GM18499 (cell line): ENCODE data around the gene IMMP1L.

ENCODE experiments used
- ATAC-seq: cut with Tn5 transposase; IDR thresholded peaks from one replicate; pipeline ENCODE4 v1.9.1; 2021; ENCODE audit warnings: moderate number of reproducible peaks; ENCODE audit not compliant: insufficient read depth, unreplicated experiment

IMMP1L gene

GRCh38 chr11:31477528-31478222, 31.7 kb downstream of the IMMP1L start:
- ATAC-seq, result no peak

- no peak for ATAC-seq
These were observed 35.3 kb downstream of the IMMP1L start for GRCh38 chr11:31474083-31474482.

DNA sequence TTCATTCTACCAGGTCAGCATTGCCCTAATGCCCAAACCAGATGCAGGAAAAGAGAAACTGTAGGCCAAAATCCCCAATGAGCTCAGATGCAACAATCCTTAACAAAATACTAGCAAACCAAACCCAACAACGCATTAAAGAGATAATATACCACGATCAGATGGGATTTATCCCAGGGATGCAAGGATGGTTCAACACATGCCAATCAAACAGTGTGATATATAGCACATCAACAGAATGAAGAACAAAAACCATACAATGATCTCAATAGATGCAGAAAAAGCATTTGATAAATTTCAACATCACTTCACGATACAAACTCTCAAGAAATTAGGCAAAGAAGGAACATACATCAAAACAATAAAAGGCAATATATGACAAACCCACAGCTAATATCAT, 45.0 kb downstream of the IMMP1L start:
- no peak for ATAC-seq

- ATAC-seq, result no peak
These were observed 54.2 kb downstream of the IMMP1L start for GRCh38 chr11:31455177-31455576.

DNA sequence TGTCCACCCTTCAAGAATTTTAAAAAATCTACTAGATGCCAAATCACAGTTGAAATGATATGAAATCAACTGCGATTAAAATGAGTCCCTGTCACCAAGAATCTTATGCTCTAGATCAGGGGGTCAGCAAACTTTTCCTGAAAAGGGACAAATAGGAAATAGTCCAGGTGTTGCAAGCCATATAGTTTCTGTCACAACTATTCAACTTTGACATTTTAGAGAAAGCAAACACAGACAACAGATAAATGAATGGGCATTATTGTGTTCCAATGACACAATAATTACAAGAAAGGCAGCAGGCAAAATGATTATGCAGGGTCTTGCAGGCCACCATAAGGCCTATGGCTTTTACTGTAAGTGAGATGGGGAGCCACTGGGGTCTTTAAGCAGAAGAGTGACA, 58.6 kb downstream of the IMMP1L start:
- no peak for ATAC-seq

DNA sequence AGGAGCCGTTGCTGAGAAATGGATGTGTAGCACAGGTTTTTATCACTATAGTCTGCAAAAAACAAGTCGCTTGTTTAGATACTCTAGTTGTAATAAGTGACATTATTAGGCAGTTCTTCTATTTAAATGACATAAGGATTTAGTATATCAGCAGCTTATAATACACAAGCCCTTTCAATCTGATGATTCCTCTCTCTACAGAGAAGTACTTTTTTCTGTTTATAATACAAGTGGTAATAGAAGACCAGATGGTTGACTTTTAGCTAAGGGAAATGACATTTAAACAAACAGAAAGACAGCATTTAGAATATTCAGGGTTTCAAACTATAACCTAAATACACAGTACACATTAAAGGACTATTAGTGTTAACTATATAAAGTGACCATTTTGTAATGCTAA, 60.4 kb downstream of the IMMP1L start:
- no peak for ATAC-seq

GRCh38 chr11:31445621-31446020, 63.8 kb downstream of the IMMP1L start:
- no peak for ATAC-seq

GRCh38 chr11:31443802-31444201, 65.6 kb downstream of the IMMP1L start:
- no peak for ATAC-seq

- no peak for ATAC-seq
These were observed 67.3 kb downstream of the IMMP1L start for GRCh38 chr11:31442086-31442485.

GRCh38 chr11:31441296-31441695, 68.1 kb downstream of the IMMP1L start:
- no peak for ATAC-seq

GRCh38 chr11:31437742-31438435, 71.5 kb downstream of the IMMP1L start:
- no peak for ATAC-seq

GRCh38 chr11:31433851-31434250, 75.6 kb downstream of the IMMP1L start:
- ATAC-seq, result no peak

- ATAC-seq, result no peak
These were observed 84.8 kb downstream of the IMMP1L start for GRCh38 chr11:31424652-31425051.

DNA sequence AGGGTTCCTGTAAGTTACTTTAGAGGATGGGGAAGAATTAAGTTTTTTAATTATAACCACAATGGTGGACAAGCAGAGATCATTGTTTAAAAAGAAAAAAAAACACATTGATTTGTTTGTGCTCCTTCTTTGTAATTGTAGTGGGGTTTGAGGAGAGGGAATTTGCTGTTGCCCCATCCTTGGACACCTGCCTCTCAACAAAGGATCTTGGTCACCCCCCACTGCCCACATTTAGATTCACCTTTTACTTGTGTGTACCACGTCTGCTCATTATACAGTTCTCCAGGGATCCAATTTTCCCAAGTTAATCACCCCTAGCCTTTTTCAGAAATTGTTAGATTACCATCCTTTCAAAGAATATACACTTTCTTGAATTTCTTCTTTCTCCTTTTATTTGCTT, 86.7 kb downstream of the IMMP1L start:
- ATAC-seq, result no peak

GRCh38 chr11:31421820-31422219, 87.6 kb downstream of the IMMP1L start:
- ATAC-seq, result no peak

- no peak for ATAC-seq
These were observed 89.8 kb downstream of the IMMP1L start for GRCh38 chr11:31419669-31420068.

DNA sequence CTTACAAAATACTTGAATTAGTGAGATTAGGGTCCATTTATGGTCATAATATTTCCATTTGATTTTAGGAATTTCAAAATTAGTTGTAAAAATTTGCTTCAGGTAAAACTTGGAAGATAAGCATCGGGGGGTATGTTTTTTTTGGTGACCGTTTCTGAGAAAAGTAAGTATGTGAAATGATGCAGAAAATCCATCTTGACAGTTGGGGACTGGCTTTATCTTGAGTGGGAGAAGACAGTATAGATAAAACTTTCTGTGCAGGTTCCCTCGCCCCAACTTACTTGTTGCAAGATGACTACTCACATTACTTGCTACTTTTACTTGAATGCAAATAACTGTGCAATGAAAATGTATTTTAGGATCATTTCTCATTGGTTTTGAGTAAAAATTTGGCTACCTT, 90.3 kb downstream of the IMMP1L start:
- ATAC-seq, result no peak

- no peak for ATAC-seq
These were observed 91.6 kb downstream of the IMMP1L start for GRCh38 chr11:31417816-31418215.

GRCh38 chr11:31417357-31417756, 92.1 kb downstream of the IMMP1L start:
- no peak for ATAC-seq

GRCh38 chr11:31415435-31415834, 94.0 kb downstream of the IMMP1L start:
- no peak for ATAC-seq

DNA sequence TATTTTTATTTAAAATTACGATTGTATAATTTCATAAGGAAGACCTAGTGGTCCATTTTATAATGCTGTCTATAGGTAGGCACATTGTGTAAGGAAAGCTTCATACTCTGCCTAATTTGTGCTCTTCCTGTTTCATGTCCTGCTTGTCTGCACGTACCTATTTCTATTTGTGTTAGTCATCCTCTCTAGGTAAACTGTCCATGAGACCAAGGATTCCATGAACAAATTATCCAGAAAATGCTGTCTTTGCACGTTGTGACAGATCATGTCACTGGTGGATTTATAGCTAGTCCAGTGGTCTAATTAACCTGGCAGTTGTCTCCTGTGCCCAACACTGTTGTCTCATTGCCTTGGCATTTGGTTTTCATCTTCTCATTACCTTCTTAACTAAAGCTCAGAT, 95.1 kb downstream of the IMMP1L start:
- no peak for ATAC-seq

GRCh38 chr11:31412946-31413345, 96.5 kb downstream of the IMMP1L start:
- ATAC-seq, result no peak
